Prostate gland (tissue), 2 donors: ENCODE measurements around the gene SOX18.

Experiments
- CTCF ChIP-seq, 4 experiments: fragments of 200-600 bp in 2 of 4; fragments of 450-650 bp in 2 of 4; sonication (generic) in 2 of 4; IDR thresholded peaks; 1 replicate in 3 of 4; 2 replicates in 1 of 4; pipeline ENCODE4 v1.5.1; 2016 to 2019; ENCODE audit warnings: antibody characterized with exemption in 4 of 4, mild to moderate bottlenecking in 2 of 4, moderate library complexity in 2 of 4
- POLR2A ChIP-seq: fragments of 450-650 bp; IDR thresholded peaks from one replicate; pipeline ENCODE4 v1.6.1; 2016; ENCODE audit warnings: antibody characterized with exemption, mild to moderate bottlenecking
- POLR2AphosphoS5 ChIP-seq: sonication (generic); formaldehyde crosslinking; IDR thresholded peaks from one replicate; pipeline ENCODE4 v1.6.1; 2017; ENCODE audit warnings: antibody characterized with exemption

- TF ChIP-seq CTCF (IDR thresholded peaks at IDR 0.05) (no peak), POLR2AphosphoS5 (no peak), POLR2A (no peak)
These were observed 34.6 kb upstream of the SOX18 start, which contains the start of gene LKAAEAR1 for GRCh38 chr20:64083804-64084684.
